Mesodermal cell (in vitro differentiated cells): ENCODE data around the gene ATP6V0C.
A peak's percentile ranks its signal among the peaks of the same experiment; 100 is the strongest.

Experiments
- H3K27ac ChIP-seq: 2 replicates; pipeline ENCODE4 v1.7.0; 2013; ENCODE audit warnings: mild to moderate bottlenecking, low read depth, low read length, moderate library complexity; ENCODE audit not compliant: severe bottlenecking
- H3K36me3 ChIP-seq: 2 replicates; pipeline ENCODE4 v1.7.1; 2013; ENCODE audit warnings: mild to moderate bottlenecking, low read length, moderate library complexity; ENCODE audit not compliant: control insufficient read depth, insufficient read depth
- H3K4me1 ChIP-seq: one replicate; pipeline ENCODE4 v1.7.1; 2013; ENCODE audit warnings: mild to moderate bottlenecking, low read length; ENCODE audit not compliant: insufficient read depth, control insufficient read depth, poor library complexity, severe bottlenecking
- H3K4me3 ChIP-seq: 2 replicates; pipeline ENCODE4 v1.7.0; 2013; ENCODE audit warnings: low read length, control low read depth, mild to moderate bottlenecking; ENCODE audit not compliant: insufficient read depth, poor library complexity, severe bottlenecking; ENCODE audit errors: extremely low read depth
- H3K9me3 ChIP-seq: 2 replicates; pipeline ENCODE4 v1.7.1; 2013; ENCODE audit warnings: mild to moderate bottlenecking, low read length, moderate library complexity; ENCODE audit not compliant: control insufficient read depth
- WGBS, 2 experiments: methylation state at CpG; one replicate each; pipeline ENCODE4 v1.1.5; 2013; ENCODE audit warnings: missing lambda C conversion rate in 2 of 2; ENCODE audit not compliant: insufficient coverage in 2 of 2; 5-methylcytosine and 5-hydroxymethylcytosine counted together

Gene ATP6V0C

DNA sequence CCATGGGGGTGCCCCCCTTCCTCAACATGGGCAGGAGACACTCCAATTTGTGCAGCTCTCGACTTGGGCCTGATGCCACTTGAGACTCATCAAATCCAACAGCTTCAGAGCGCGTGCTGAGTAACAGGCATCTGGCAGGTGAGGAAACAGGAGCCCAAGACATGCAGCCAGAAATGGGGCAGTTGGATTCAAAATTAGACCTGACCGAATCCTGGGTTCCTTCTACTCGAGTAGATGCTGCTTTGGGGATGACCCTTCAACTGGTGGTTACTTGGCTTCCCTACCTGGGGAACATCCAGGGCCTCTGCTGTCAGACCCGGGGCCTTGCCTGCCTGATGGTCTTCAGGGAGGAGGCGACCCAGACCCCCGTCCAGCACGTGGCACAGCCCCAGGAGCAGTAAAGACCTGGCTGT is 43.1 kb upstream of the ATP6V0C start:
- WGBS, 2 experiments = 51 to 64% methylated on average over 6 to 9 of the region's 9 CpGs

DNA sequence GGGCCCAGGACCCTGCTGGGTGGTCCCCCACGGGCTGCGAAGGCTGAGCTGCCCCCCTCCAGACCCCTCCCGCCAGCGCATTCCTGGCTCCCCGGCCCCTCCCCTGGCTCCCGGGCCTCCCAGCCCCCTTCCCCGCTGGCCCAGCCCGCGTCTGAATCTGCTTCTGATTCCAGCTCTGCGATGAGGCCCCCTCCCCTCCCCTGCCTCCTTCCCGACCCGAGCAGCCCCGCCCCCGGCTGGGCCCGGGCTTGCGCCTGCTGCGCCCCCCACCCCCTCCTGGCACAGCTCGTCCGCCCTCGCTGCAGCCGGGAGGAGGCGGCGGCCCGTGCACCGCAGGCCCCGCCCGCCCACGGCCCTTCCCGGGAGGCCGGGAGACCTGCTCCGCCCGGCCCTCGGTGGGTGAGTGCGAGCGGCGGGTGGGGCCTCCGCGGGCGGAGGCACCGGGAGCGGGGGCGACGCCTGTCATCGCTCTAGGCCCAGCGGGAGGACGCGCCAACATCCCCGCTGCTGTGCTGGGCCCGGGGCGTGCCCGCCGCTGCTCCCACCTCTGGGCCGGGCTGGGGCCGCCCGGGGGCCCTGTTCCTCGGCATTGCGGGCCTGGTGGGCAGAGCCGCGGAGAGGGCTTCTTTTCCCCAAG is 42.6 kb upstream of the ATP6V0C start, which contains the start of gene NTN3:
Gene NTN3, plus strand, starts transcription at position 282 of the 637 bp plus-strand sequence. CDS start 405 bp downstream, outside the sequence.
- Histone ChIP-seq H3K9me3 (no peaks in the 10 kb centered on the region), H3K4me1 (peaks cover 18% of the 10 kb centered on the region), H3K36me3 (no peaks in the 10 kb centered on the region), H3K27ac (no peak within 1 kb of the TSS), H3K4me3 (peak within 1 kb of the TSS; percentile 32)
- WGBS, 2 experiments = 1 to 2% methylated on average over 22 to 37 of the region's 59 CpGs

More for the DNA sequence above, 43.1 kb upstream of the ATP6V0C start:
- H3K4me3 ChIP-seq = peak overlapping the region; percentile 32
- no peak overlapping the region for H3K27ac ChIP-seq
- no peaks in the 10 kb centered on the region for H3K36me3 ChIP-seq
- peaks cover 16% of the 10 kb centered on the region for H3K4me1 ChIP-seq
- no peaks in the 10 kb centered on the region for H3K9me3 ChIP-seq

DNA sequence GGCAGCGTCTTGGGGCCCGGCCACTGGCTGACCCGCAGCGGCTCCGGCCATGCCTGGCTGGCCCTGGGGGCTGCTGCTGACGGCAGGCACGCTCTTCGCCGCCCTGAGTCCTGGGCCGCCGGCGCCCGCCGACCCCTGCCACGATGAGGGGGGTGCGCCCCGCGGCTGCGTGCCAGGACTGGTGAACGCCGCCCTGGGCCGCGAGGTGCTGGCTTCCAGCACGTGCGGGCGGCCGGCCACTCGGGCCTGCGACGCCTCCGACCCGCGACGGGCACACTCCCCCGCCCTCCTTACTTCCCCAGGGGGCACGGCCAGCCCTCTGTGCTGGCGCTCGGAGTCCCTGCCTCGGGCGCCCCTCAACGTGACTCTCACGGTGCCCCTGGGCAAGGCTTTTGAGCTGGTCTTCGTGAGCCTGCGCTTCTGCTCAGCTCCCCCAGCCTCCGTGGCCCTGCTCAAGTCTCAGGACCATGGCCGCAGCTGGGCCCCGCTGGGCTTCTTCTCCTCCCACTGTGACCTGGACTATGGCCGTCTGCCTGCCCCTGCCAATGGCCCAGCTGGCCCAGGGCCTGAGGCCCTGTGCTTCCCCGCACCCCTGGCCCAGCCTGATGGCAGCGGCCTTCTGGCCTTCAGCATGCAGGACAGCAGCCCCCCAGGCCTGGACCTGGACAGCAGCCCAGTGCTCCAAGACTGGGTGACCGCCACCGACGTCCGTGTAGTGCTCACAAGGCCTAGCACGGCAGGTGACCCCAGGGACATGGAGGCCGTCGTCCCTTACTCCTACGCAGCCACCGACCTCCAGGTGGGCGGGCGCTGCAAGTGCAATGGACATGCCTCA is 41.9 kb upstream of the ATP6V0C start:
- Histone ChIP-seq H3K4me1 (peaks cover 18% of the 10 kb centered on the region), H3K9me3 (no peaks in the 10 kb centered on the region), H3K36me3 (no peaks in the 10 kb centered on the region), H3K27ac (no peak overlapping the region), H3K4me3 (peak overlapping the region; percentile 32)
- 47 to 48% methylated on average over 42 to 61 of the region's 61 CpGs for WGBS, 2 experiments

DNA sequence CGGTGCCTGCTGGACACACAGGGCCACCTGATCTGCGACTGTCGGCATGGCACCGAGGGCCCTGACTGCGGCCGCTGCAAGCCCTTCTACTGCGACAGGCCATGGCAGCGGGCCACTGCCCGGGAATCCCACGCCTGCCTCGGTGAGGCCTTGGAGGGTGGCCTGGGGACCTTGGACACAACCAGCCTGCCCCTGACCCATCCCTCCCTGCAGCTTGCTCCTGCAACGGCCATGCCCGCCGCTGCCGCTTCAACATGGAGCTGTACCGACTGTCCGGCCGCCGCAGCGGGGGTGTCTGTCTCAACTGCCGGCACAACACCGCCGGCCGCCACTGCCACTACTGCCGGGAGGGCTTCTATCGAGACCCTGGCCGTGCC is 41.3 kb upstream of the ATP6V0C start:
- Histone ChIP-seq H3K4me3 (no peak overlapping the region), H3K4me1 (peaks cover 18% of the 10 kb centered on the region), H3K27ac (no peak overlapping the region), H3K36me3 (no peaks in the 10 kb centered on the region), H3K9me3 (no peaks in the 10 kb centered on the region)
- WGBS, 2 experiments = 95 to 97% methylated on average over 25 to 27 of the region's 27 CpGs

DNA sequence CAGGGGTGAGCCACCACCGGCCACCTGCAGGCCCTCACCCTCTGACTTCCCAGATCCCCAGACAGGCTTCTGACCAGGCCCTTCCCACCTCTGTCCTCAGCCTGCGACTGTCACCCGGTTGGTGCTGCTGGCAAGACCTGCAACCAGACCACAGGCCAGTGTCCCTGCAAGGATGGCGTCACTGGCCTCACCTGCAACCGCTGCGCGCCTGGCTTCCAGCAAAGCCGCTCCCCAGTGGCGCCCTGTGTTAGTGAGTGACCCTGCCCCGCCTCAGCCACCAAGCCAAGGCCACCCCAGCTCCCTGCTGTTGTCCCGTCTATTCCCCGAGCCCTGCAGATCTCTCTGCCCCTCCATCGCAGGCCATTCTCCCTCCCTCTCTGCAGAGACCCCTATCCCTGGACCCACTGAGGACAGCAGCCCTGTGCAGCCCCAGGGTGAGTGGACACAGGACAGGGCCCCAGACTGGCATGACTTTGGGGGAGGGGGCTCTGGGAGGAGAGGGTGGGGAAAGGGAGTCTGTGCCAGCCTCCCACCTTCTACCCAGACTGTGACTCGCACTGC is 40.8 kb upstream of the ATP6V0C start:
- H3K4me1 ChIP-seq = peaks cover 18% of the 10 kb centered on the region
- H3K27ac ChIP-seq = no peak overlapping the region
- H3K9me3 ChIP-seq = no peaks in the 10 kb centered on the region
- no peaks in the 10 kb centered on the region for H3K36me3 ChIP-seq
- peak overlapping the region; percentile 14 for H3K4me3 ChIP-seq
- 89 to 91% methylated on average over 11 of the region's 14 CpGs for WGBS, 2 experiments

GRCh38 chr16:2473446-2473926 is 40.3 kb upstream of the ATP6V0C start:
- H3K4me3 ChIP-seq = peak overlapping the region; percentile 14

DNA sequence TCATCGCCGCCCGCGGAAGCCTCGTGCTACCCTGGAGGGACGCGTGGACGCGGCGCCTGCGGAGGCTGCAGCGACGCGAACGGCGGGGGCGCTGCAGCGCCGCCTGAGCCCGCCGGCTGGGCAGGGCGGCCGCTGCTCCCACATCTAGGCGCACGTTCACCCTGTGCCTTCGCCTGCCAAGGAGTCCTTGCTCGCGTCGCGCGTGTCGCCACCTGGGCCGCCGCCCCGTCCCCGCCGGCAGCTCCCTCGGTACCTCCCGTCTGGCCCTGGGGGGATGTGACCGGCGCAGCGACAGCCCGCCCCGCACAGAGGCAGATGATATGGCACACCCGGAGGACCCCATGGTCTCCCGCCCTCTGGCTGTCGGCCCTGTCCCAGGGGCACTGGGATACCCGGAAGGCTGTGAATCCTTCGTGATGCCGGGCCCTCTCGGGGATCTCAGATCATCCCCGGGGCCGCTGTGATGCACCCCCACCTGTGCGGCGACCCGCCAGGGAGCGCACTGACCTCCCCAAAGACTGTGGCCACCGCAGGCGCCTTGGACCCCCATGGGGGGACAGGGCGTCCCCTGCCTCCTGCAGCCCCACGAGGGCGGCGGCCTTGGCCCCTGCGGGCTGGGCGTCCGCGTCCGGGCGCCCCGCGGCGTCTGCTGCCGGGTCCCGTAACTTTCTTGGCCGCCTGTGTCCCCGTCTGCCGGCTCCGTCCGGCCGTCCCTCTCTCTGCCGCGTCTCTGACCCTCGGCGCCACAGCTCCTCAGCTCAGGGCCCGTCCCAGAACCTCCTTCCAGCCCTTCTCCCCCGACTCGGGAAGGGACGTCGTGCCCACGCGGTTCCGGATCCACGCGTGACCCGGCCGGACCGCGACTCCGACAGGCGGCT is 39.5 kb upstream of the ATP6V0C start:
- H3K4me1 ChIP-seq = peaks cover 6% of the 10 kb centered on the region

More at GRCh38 chr16:2473446-2473926, 40.3 kb upstream of the ATP6V0C start:
- H3K27ac ChIP-seq = no peak overlapping the region
- H3K4me1 ChIP-seq = peaks cover 13% of the 10 kb centered on the region
- 7 to 8% methylated on average over 15 to 39 of the region's 49 CpGs for WGBS, 2 experiments
- H3K9me3 ChIP-seq = no peaks in the 10 kb centered on the region
- no peaks in the 10 kb centered on the region for H3K36me3 ChIP-seq

DNA sequence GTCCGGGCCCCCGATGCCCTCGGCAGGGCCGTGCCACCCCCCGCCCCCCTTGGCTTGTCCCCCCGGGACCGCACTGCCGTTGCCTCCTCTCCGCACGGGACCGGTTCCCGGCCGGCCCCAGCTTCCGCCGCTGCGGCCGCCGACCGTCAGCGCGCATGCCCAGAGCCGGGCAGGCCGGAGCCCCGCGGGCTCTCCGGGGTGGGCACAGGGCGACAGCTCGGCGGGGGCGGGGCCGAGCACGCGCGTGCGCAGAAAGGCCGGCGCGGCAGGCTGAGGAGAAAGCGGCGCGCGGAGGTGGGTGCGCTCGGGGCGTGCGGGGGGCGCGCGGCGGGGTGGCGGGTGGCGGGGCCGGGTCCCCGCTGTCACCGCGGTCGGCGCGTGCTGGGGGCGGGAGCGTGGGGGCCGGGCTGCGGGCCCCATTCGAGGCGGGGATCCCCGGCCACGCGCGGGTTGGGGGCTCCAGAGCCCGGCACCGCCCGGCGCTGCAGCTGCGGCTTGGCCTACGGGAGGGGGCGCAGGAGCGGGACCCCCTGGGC is 38.8 kb upstream of the ATP6V0C start, which contains the start of gene TBC1D24:
Gene TBC1D24, plus strand, starts transcription at position 251 of the 536 bp plus-strand sequence. CDS start 21,022 bp downstream, outside the sequence.
- H3K4me1 ChIP-seq = peaks cover 6% of the 10 kb centered on the region

More for the DNA sequence above, 39.5 kb upstream of the ATP6V0C start:
- WGBS, 2 experiments = 0 to 1% methylated on average over 86 to 100 of the region's 100 CpGs
- H3K36me3 ChIP-seq = no peaks in the 10 kb centered on the region
- no peak overlapping the region for H3K27ac ChIP-seq
- peak overlapping the region; percentile 77 for H3K4me3 ChIP-seq
- H3K9me3 ChIP-seq = no peaks in the 10 kb centered on the region

DNA sequence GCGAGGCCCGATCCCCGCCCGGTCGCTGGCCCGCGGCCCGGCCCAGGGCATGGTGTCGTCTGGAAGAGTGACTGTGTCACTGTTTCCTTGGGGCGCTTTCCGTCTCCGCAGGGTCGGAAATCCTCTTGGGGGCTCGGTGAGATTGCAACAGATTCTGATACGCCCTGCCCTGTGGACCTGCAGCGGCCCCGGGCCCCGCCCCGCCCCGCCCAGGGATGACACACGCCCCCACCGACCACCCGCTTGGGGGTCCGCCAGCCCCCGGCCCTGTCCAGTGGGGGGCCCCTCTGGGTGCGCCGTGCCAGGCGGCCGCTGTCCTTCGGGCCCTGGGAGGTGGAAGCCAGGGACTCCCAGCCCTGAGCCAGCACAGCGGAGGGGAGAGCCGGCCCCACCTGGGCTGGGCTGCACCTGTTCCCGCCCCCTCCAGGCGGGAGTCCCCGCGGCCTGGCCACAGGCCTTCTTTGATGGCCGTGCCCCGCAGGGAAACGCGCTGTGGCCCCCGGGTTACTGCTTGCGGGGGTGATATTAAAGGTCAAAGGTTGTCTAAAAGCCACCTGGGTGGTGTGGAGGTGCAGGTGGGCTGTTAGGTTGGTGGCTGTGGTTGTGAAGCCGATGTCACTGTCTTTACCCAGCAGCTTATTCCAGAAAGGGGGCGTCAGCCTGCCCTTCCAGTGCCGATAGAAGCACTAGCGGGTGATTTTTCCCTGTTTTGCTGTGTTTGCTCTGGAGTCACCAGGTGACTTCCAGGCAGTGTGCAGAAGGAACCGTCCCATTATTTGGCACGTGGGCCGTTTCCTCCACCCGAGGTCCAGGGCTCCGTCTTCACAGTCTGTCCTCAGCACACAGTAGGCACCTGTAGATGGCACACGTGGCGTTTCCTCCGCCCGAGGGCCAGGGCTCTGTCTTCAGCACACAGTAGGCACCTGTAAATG is 38.1 kb upstream of the ATP6V0C start:
- 12 to 18% methylated on average over 41 to 44 of the region's 55 CpGs for WGBS, 2 experiments
- peak overlapping the region; percentile 55 for H3K4me3 ChIP-seq
- peaks cover 6% of the 10 kb centered on the region for H3K4me1 ChIP-seq
- H3K9me3 ChIP-seq = no peaks in the 10 kb centered on the region
- no peaks in the 10 kb centered on the region for H3K36me3 ChIP-seq
- H3K27ac ChIP-seq = no peak overlapping the region

More for the DNA sequence above, 38.8 kb upstream of the ATP6V0C start, which contains the start of gene TBC1D24:
- H3K27ac ChIP-seq = no peak within 1 kb of the TSS
- no peaks in the 10 kb centered on the region for H3K36me3 ChIP-seq
- H3K9me3 ChIP-seq = no peaks in the 10 kb centered on the region
- WGBS, 2 experiments = 0 to 1% methylated on average over 35 to 47 of the region's 77 CpGs
- peak within 1 kb of the TSS; percentile 77 for H3K4me3 ChIP-seq
